Fibroblast of lung (primary cell): ENCODE results near the gene EPO. TPM values are rescaled to one million over a fixed set of nuclear protein-coding genes. Genes with fewer than 3 reads are reported as not detected.
A peak's percentile ranks its signal among the peaks of the same experiment; 100 is the strongest.

ENCODE experiments used
- DNase-seq, 2 donors: peaks; one replicate each; pipeline versions ENCODE4 v3.0.0 to v3.0.0-alpha.2; 2010; ENCODE audit warnings: low read depth in 2 of 2
- H2AFZ ChIP-seq: 2 replicates; pipeline ENCODE4 v1.5.1; 2012; ENCODE audit warnings: low read length, control low read depth, inconsistent platforms
- H3K27ac ChIP-seq: 2 replicates; pipeline ENCODE4 v1.5.1; 2011; ENCODE audit warnings: low read length, control low read depth; ENCODE audit not compliant: insufficient read depth
- H3K27me3 ChIP-seq: 2 replicates; pipeline ENCODE4 v1.5.1; 2011; ENCODE audit warnings: mild to moderate bottlenecking, low read length; ENCODE audit not compliant: control insufficient read depth, insufficient read depth
- H3K36me3 ChIP-seq: 2 replicates; pipeline ENCODE4 v1.5.1; 2011; ENCODE audit warnings: low read length; ENCODE audit not compliant: control insufficient read depth, insufficient read depth
- H3K4me1 ChIP-seq: 2 replicates; pipeline ENCODE4 v1.5.1; 2011; ENCODE audit warnings: low read length; ENCODE audit not compliant: control insufficient read depth, insufficient read depth; ENCODE audit errors: extremely low read depth
- H3K4me2 ChIP-seq: 2 replicates; pipeline ENCODE4 v1.5.1; 2011; ENCODE audit warnings: low read length, control low read depth; ENCODE audit not compliant: insufficient read depth; ENCODE audit errors: extremely low read depth
- H3K4me3 ChIP-seq, 4 experiments: fragments of 200-600 bp in 1 of 4; sonication (generic) in 1 of 4; replicated peaks in 1 of 4; 2 replicates each; pipeline ENCODE4 v1.5.1; 2011 to 2016; ENCODE audit warnings: low read length in 4 of 4, low read depth in 3 of 4, mild to moderate bottlenecking in 3 of 4, control low read depth in 2 of 4, inconsistent platforms in 1 of 4, mixed read lengths in 1 of 4; ENCODE audit not compliant: insufficient read depth in 1 of 4; ENCODE audit errors: control extremely low read depth in 1 of 4
- H3K79me2 ChIP-seq: 2 replicates; pipeline ENCODE4 v1.5.1; 2012; ENCODE audit warnings: mild to moderate bottlenecking, low read length, inconsistent platforms; ENCODE audit not compliant: control insufficient read depth, insufficient read depth
- H3K9ac ChIP-seq: 2 replicates; pipeline ENCODE4 v1.5.1; 2011; ENCODE audit warnings: mild to moderate bottlenecking, low read length, control low read depth; ENCODE audit not compliant: insufficient read depth
- H3K9me3 ChIP-seq: 2 replicates; pipeline ENCODE4 v1.5.1; 2012; ENCODE audit warnings: low read depth, low read length; ENCODE audit not compliant: control insufficient read depth, insufficient read depth
- H4K20me1 ChIP-seq: 2 replicates; pipeline ENCODE4 v1.5.1; 2011; ENCODE audit warnings: low read length; ENCODE audit not compliant: control insufficient read depth, insufficient read depth; ENCODE audit errors: extremely low read depth
- CTCF ChIP-seq, 2 donors: IDR thresholded peaks in 1 of 2; conservative IDR thresholded peaks in 1 of 2; 1 replicate in 1 of 2; 2 replicates in 1 of 2; pipeline ENCODE4 v1.5.1; 2011 to 2012; ENCODE audit warnings: low read length in 2 of 2, control low read depth in 1 of 2, inconsistent platforms in 1 of 2, low read depth in 1 of 2, mild to moderate bottlenecking in 1 of 2
- EZH2 ChIP-seq: IDR thresholded peaks from 2 replicates; pipeline ENCODE4 v1.5.1; 2012; ENCODE audit warnings: low read length, control low read depth, mild to moderate bottlenecking; ENCODE audit errors: missing control alignments
- polyA minus RNA-seq: library from RNA; depleted of rRNA, polyadenylated mRNA; stranded (reverse); fragments of >200 nt; gene quantifications from 2 replicates; pipeline ENCODE4 v1.2.3, GENCODE V29; 2011; ENCODE audit warnings: low replicate concordance
- polyA plus RNA-seq, 2 donors: library from polyadenylated mRNA; depleted of rRNA in 1 of 2; stranded (reverse) in 1 of 2; unstranded in 1 of 2; fragments of >200 nt; gene quantifications; 2 replicates each; pipeline ENCODE4 v1.2.1, GENCODE V29; 2011 to 2012; ENCODE audit warnings: missing spikeins in 1 of 2
- total RNA-seq: library from RNA; depleted of rRNA; stranded (reverse); fragments of >200 nt; gene quantifications from 2 replicates; pipeline ENCODE4 v1.2.1, GENCODE V29; 2014

The EPO gene
- total RNA-seq, result not detected in 2 replicates
- polyA plus RNA-seq, result not detected in 2 replicates
- polyA plus RNA-seq (2012), result not detected in 2 replicates
- polyA minus RNA-seq, result not detected in 2 replicates

GRCh38 chr7:100720279-100720670 is at the start of gene EPO:
TSS of gene EPO (plus strand) at chr7:100720468. CDS start at chr7:100720981, 513 bp downstream.
- H4K20me1 ChIP-seq, result no peaks in the 10 kb centered on the region
- H3K79me2 ChIP-seq, result no peaks in the 10 kb centered on the region
- peak within 1 kb of the TSS; percentile 25 for H3K4me2 ChIP-seq
- no peak within 1 kb of the TSS for H2AFZ ChIP-seq
- DNase-seq, result no peak
- H3K9me3 ChIP-seq, result no peaks in the 10 kb centered on the region
- peak; percentile 64 for TF ChIP-seq EZH2
- no peak for TF ChIP-seq CTCF (conservative IDR thresholded peaks at IDR 0.05 in 1 of 2, IDR thresholded peaks at IDR 0.05 in 1 of 2; ENCODE audit: low read depth in 1 of 2, low read length in 2 of 2)
- peak within 1 kb of the TSS in 1 of 4 experiments; percentile 25 for H3K4me3 ChIP-seq
- no peaks in the 10 kb centered on the region for H3K36me3 ChIP-seq
- no peak within 1 kb of the TSS for H3K9ac ChIP-seq
- peaks cover 41% of the 10 kb centered on the region for H3K27me3 ChIP-seq
- H3K27ac ChIP-seq, result no peak within 1 kb of the TSS
- H3K4me1 ChIP-seq, result no peaks in the 10 kb centered on the region

- Histone ChIP-seq H3K4me2 (no peak overlapping the region), H3K36me3 (peaks cover 2% of the 10 kb centered on the region), H4K20me1 (no peaks in the 10 kb centered on the region), H3K9me3 (no peaks in the 10 kb centered on the region), H2AFZ (no peak overlapping the region), H3K4me1 (no peaks in the 10 kb centered on the region), H3K27ac (no peak overlapping the region), H3K9ac (no peak overlapping the region), H3K27me3 (no peaks in the 10 kb centered on the region), H3K4me3 (no peak overlapping the region), H3K79me2 (peaks cover 25% of the 10 kb centered on the region)
- no peak for DNase-seq
- TF ChIP-seq CTCF (conservative IDR thresholded peaks at IDR 0.05 in 1 of 2, IDR thresholded peaks at IDR 0.05 in 1 of 2; ENCODE audit: low read depth in 1 of 2, low read length in 2 of 2), result no peak
- no peak for TF ChIP-seq EZH2
These were observed 48.6 kb upstream of the EPO start for GRCh38 chr7:100671353-100672327.

- peaks cover 16% of the 10 kb centered on the region for H3K36me3 ChIP-seq
- peaks cover 39% of the 10 kb centered on the region for H3K79me2 ChIP-seq
- no peaks in the 10 kb centered on the region for H4K20me1 ChIP-seq
- H2AFZ ChIP-seq, result peak within 1 kb of the TSS; percentile 80
- no peaks in the 10 kb centered on the region for H3K27me3 ChIP-seq
- peak within 1 kb of the TSS; percentile 73 for H3K4me2 ChIP-seq
- peak within 1 kb of the TSS; percentile 67 to 92 (median 78) for H3K4me3 ChIP-seq
- H3K9ac ChIP-seq, result peak within 1 kb of the TSS; percentile 88
- peak within 1 kb of the TSS; percentile 92 for H3K27ac ChIP-seq
- H3K4me1 ChIP-seq, result no peaks in the 10 kb centered on the region
- no peaks in the 10 kb centered on the region for H3K9me3 ChIP-seq
- TF ChIP-seq EZH2, result no peak
- DNase-seq, result peak; percentile 99 to 100
These were observed 46.8 kb upstream of the EPO start, which contains the start of gene GNB2 for GRCh38 chr7:100673302-100673941. TSS of gene GNB2 (plus strand) at chr7:100673740. CDS start at chr7:100676266, 2,526 bp downstream.
